ENCODE data around the gene TSHZ2.
"Not testable (repeated sequence)": the region's sequence is repeated elsewhere in the genome, so short reads cannot be mapped to it uniquely, and the experiment has no call there.

Gene TSHZ2

GRCh38 chr20:53364646-53365045 lies 392.5 kb downstream of the TSHZ2 start:
- DNase-seq: no peak

- no peak for DNase-seq
Measured at GRCh38 chr20:53365076-53365475, 392.9 kb downstream of the TSHZ2 start.

- no peak for DNase-seq
Measured at GRCh38 chr20:53365539-53366075, 393.4 kb downstream of the TSHZ2 start.

GRCh38 chr20:53366928-53367327 lies 394.8 kb downstream of the TSHZ2 start:
- DNase-seq: not testable (repeated sequence)

GRCh38 chr20:53369871-53370270 lies 397.7 kb downstream of the TSHZ2 start:
- no peak for DNase-seq

GRCh38 chr20:53370345-53370961 lies 398.3 kb downstream of the TSHZ2 start:
- DNase-seq: no peak

GRCh38 chr20:53371216-53371615 lies 399.1 kb downstream of the TSHZ2 start:
- DNase-seq: no peak

- no peak for DNase-seq
Measured at GRCh38 chr20:53376021-53376420, 403.9 kb downstream of the TSHZ2 start.

- no peak for DNase-seq
Measured at GRCh38 chr20:53379014-53379832, 407.1 kb downstream of the TSHZ2 start.

GRCh38 chr20:53379833-53380120 lies 407.6 kb downstream of the TSHZ2 start:
- no peak for DNase-seq

- no peak for DNase-seq
Measured at GRCh38 chr20:53381568-53382262, 409.6 kb downstream of the TSHZ2 start.

GRCh38 chr20:53382263-53382844 lies 410.2 kb downstream of the TSHZ2 start:
- no peak for DNase-seq

GRCh38 chr20:53383916-53384315 lies 411.8 kb downstream of the TSHZ2 start:
- DNase-seq: no peak

GRCh38 chr20:53384392-53384791 lies 412.2 kb downstream of the TSHZ2 start:
- DNase-seq: no peak

- no peak for DNase-seq
Measured at GRCh38 chr20:53385941-53386767, 414.0 kb downstream of the TSHZ2 start.

- DNase-seq: peak; percentile 53
Measured at GRCh38 chr20:53387983-53388675, 416.0 kb downstream of the TSHZ2 start.

GRCh38 chr20:53389516-53390300 lies 417.6 kb downstream of the TSHZ2 start:
- no peak for DNase-seq

GRCh38 chr20:53390770-53391169 lies 418.6 kb downstream of the TSHZ2 start:
- DNase-seq: no peak

- DNase-seq: no peak
Measured at GRCh38 chr20:53394433-53394832, 422.3 kb downstream of the TSHZ2 start.

- no peak for DNase-seq
Measured at GRCh38 chr20:53395188-53395923, 423.2 kb downstream of the TSHZ2 start.

Data from CD4-positive, alpha-beta T cell treated with Interleukin-6 for 4 hours (primary cell).